Fibroblast of upper back skin (primary cell): ENCODE data around the gene FAM174C.

ENCODE experiments used
- DNase-seq: peaks from one replicate; pipeline ENCODE4 v3.0.0-alpha.2; 2013

Gene FAM174C

DNA sequence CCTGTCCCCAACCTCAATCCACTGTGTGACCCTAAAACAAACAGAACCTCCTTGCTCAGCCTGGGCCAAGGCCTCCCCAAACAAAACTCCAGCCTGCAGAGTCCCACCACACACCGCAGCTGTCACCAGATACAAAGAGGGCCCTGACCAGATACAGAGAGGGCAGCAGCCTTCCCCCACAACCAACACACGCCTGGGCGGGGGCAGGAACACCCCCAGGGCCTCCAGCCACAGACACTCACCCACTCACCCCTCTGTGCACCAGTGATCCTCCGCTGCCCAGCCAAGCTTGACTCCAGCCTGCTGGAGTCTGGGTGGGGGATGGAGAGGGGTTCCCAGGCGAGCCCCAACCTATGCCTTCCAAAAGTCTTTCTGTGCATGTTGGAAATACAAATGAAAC is 12.1 kb upstream of the FAM174C start:
- no peak for DNase-seq

DNA sequence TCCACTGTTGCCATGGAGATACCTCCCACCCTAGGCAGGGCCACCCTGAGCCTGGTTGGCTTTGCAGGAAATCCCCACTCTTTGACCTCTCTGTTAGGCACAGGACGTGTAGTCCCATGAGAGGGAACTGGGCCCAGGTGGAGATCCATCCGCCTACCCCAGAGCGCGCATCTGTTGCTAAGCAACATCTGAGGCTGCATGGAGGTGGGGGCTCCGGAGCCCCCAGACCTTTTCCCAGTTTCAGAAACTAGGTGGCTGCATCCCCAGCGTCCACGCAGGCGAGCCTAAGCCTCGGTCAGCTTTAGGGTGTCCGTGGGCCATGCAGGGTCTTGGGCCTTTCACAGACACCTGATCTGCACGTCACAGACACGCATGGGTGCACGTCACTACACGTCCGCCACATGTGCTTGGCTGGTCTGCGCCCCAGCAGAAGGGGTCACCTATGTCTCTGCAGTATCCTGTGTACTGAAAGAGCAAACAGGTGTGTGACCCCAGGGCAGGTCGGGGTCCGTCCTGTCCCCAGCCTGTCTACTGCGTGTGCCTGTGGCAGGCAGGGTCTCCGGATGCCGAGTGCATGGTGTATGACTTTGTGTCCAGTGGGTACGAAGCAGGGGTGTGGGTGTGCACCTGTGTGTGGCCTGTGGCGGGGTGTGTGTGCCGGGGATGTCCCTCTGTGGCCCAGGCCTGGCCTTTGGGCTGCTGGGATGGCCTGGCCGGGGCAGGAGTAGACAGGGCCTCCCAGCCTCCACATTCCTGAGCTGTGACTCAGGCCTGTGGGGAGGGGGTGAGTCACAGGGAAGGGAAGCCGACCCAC is 10.3 kb upstream of the FAM174C start:
- peak; percentile 88 for DNase-seq

DNA sequence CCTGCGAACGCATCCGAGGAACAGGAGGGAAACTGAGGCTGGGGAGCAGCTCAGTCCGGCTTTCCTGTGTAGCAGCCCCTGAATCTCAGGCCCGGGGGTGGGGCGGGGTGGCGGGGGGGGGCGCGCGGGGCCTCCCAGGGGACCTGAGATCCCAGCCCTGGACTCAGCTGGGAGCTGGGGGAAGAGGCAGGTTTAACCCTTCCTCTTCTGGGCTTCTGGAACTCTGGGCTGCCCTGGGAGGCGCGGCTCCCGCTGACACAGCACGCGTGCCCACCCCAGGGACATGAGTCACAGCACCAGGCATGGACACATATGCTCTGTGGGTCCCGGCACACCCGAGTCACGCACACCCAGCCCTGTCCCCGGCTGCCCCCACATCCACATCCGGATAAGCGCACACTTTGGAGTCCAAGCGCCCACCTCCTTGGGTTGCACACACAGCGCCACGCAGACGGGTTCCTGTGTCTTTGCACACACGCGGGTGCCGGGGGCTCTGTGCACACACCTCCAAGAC is 9.7 kb upstream of the FAM174C start:
- peak; percentile 81 for DNase-seq

DNA sequence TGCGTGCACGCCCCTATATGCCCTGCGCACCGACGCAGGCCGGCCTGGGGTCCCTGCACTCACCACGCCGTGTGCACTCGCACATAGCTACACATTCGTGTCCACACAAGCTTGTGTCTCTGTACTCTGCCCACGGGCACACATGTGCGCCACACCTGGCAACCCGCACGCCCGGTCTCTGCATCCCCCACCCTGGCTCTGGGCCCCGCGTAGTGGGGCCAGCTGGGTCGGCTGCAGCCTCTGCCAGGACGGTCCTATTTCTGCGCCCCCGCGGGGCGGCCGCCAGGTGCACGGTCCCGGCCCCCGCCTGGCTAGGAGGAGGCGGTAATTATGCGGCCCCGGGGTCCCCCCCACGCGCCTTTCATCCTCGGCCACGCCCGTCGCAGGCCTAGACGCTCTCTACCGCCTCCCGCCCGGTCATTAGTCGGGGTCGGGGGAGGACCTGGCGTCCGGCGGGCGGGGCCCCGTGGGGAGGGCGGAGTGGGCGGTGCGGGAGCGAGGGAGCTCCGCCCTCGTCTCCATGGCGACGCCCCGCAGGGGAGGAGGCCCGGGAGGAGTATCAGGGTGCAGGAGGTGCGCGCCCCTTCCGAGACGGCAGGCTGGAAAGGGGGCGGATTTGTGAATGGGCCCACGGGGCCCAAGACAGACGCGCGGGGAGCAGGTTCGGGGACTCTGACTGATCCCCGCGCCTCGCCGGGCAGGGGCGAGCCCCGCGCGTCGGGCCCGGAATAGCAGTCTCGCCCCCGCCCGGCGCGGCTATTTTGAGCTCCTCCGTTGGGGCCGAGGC is 9.0 kb upstream of the FAM174C start:
- peak; percentile 82 for DNase-seq

DNA sequence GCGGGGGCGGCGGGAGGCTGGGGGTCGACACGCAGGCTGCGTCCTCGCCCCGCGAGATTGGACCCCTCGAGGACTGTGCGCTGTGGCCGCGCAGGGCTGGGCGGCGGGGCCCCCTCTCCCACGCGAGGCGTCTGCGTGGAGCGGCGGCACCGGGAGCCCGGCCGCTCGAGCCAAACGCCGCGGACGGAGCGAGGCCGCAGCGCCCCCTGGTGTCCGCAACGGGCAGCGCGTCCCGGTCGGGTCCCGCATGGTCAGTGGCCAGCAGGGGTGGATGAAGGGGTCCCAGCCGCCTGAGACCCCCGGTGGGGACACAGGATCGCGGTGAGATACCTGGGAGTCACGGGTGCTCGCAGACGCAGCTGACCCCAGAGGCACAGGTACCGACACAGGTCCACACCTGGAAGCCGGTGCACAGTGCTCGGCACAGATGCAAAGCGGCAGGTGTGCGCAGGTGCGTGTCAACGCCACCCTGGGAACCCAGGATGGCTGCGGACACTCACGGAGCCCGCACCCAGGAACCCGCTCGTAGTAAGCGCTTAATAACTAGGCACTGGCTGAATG is 8.3 kb upstream of the FAM174C start:
- DNase-seq = no peak

DNA sequence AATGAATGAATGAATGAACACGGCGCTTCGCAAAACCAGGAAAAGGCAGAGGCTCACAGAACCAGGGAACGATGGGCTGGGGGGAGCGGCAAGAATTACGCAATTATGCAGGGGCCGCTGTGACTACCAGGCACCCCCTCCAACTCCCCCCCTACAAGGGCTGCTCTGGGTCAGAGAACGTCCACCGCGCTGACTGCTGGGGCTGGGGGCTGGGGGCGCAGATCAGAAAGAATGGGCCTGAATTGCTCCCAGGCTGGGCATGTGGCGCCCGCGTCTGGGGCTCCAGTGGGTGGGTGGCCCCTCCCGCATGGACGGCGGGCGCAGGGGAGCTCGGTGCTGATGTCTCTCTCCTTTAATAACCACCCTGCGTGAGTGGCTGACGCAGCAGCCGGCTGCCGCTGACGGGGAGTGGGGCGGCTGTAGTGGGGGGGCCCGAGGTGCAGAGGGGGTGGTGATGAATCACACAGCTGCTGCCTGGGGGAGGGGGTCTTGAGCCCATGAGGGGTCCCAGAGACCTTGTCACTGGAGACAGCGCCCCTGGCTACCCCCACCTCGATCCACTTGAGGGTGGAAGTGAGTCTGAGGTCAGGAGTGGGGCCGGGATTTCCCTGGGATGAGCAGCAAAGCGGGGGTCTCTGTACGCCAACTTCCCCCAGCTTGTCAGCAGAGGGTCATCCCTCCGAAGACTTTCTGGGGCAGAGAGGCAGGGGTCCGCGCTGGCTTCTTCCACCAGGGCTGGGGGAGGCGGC is 7.7 kb upstream of the FAM174C start:
- DNase-seq = no peak

DNA sequence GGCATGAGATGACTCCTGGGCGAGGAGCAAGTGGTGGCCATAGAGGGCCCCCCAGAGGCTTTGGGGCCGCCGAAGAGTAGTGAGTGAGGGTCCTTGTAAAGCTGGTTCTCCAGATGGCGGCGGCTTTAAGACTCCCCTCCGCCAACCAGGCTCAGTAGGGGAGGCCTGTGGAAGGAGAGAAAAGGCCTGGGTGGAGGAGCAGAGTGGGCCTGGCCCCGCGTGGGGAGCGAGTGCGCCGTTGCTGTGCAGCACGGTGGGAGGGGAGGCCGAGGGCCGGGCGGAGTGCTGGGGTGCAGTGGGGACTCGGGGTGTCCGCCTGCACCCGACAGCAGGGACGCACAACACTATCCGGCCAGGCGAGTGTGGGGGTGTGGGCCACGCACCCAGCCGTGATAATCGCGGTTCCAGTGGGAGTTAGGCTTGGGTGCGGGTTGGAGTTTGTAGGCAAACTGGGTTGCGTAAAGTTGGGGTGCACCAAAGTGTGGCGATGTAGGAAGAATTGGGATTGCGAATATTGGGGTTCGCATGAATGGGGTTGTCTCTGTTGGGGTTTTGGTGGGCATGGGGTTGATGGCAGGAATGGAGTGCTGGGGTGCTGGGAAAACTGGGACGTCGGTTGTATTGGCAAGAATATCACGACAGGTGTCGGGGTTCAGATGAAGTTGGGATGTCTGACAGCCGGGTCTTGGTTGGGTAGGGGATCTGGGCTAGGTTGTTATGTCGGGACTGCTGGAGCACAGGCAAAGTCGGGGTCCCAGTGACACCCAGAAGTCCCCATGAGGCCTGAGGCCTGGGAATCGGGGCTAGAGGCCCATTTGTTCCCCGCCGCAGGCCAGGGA is 6.9 kb upstream of the FAM174C start:
- DNase-seq = no peak

DNA sequence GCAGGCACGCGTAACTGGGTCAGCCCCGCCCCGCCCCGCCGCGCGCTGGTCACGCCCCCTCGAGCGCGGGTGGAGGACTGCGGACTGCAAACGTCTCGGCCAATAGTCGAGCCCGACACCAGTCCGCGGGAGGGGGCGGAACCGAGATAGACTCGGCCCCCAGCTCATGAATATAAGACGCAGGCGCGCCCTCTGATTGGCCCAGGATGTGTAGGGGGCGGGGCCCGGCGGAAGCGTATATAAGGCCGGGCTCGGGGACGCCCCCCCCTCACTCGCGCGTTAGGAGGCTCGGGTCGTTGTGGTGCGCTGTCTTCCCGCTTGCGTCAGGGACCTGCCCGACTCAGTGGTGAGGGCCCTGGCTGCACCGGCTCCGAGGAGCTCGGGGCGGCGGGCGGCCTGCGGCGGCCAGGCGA is 6.3 kb upstream of the FAM174C start, which contains the start of gene CIRBP:
TSS of gene CIRBP (plus strand) at position 268 of the 413 bp plus-strand sequence. CDS start 1,602 bp downstream, outside the sequence.
- DNase-seq = peak; percentile 99

DNA sequence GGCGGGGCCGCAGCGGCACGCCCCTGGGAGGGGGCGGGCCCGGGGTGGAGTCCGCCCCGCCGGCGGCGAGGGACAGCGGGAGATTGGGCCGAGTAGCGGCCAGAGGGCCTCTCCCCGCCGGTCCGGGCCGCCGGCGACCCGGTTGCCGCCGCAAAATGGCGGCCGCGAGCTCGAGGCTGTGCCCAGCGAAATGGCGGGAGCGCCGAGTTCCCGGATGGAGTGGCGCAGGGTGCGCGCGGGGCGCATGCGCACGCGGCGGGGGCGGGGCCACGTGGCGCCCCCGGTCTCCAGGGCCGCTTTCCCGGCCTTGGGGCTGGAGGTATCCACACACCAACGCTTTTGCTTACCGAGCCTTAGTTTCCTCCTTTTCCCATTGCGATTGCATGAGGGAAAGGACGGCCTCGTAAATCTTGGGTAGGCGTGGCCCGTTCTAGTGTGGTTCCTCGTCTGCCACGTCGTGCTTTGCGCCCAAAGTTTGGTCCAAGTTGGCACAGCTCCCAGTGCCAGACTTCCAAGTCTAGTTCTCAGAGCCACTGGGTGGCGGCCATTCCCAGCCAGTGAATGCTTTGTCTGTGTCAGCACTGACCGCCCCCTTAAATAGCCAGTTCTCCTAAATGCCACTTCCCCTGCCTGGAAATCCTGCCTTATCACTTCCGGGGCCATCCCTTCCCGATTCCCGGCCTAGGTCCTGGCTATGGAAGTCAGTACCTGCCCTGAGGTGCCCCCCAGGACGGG is 5.7 kb upstream of the FAM174C start:
- DNase-seq = peak; percentile 83

DNA sequence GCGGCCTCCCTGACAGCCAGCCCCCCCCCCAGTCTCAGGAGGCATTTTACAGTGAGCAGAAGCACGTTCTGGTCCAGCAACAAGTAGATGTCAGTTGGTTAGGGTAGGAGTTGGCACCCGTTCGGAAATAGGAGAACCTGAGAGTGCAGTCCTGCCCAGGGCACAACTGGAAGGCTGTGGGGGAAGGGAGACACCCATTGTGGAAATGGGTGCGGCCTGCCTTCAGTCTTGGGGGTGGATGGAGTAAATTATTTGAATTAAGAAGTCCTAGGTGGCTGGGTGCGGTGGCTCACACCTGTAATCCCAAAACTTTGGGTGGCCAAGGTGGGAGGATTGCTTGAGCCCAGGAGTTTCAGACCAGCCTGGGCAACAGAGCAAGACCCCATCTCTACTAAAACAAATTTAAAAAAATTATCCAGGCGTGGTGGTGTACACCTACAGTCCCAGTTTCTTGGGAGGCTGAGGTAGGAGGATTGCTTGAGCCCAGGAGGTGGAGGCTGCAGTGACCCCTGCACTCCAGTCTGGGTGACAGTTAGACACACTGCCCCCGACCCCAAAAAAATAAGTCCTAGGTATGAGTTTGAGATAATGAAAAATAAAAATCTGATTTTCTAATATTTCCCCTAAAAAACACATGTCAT is 5.0 kb upstream of the FAM174C start:
- DNase-seq = no peak

DNA sequence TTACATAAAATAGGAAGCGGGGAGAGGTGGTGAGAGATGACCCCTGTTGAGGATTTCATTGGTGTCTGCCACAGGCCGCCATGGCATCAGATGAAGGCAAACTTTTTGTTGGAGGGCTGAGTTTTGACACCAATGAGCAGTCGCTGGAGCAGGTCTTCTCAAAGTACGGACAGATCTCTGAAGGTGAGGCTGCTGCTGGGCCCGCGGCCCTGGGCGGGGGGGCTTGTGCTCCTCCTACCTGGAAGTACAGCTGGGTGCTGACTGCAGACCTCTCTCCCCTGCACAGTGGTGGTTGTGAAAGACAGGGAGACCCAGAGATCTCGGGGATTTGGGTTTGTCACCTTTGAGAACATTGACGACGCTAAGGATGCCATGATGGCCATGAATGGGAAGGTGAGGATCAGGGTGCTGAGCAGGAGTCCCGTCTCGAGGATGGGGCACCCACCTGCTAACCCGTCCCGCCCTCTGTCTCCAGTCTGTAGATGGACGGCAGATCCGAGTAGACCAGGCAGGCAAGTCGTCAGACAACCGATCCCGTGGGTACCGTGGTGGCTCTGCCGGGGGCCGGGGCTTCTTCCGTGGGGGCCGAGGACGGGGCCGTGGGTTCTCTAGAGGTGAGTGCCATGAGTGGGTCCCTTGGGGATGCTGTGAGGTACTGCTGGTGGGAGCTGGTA is 4.3 kb upstream of the FAM174C start:
- DNase-seq = no peak

DNA sequence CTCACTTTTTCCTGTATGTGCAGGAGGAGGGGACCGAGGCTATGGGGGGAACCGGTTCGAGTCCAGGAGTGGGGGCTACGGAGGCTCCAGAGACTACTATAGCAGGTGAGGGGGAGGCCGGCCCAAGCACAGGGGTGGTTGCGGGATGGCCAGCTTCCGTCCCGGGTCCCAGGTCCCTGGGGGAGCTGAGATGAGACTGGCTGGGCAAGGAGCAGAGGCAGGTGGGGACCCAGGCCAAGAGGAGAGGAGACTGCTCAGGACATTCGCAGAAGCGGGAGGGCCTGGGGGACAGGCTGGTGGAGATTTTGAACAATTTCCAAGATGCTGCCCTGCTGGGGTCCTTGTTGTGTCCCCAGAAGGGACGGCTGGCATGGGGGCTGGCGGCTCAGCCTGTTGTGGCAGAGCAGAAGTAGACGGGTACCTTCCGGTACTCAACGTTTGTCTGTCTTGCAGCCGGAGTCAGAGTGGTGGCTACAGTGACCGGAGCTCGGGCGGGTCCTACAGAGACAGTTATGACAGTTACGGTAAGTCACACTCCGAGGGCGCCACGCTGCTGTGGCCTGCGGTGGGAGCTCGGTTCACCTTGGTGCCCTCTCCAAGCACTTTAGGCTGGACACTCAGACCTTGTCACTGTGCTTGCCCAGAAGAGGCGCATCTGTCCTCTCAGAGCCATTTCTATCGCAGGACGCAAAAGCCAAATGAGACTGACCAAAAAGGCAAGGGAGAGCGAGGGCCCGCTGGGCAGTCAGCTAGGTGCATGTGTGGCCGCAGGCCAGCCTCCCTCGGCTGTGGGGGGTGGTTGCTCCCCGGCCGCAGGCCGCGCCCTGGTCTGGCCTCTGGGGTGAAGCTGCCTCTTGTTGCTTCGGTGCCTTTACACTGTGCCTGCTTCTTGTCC is 3.6 kb upstream of the FAM174C start:
- no peak for DNase-seq

DNA sequence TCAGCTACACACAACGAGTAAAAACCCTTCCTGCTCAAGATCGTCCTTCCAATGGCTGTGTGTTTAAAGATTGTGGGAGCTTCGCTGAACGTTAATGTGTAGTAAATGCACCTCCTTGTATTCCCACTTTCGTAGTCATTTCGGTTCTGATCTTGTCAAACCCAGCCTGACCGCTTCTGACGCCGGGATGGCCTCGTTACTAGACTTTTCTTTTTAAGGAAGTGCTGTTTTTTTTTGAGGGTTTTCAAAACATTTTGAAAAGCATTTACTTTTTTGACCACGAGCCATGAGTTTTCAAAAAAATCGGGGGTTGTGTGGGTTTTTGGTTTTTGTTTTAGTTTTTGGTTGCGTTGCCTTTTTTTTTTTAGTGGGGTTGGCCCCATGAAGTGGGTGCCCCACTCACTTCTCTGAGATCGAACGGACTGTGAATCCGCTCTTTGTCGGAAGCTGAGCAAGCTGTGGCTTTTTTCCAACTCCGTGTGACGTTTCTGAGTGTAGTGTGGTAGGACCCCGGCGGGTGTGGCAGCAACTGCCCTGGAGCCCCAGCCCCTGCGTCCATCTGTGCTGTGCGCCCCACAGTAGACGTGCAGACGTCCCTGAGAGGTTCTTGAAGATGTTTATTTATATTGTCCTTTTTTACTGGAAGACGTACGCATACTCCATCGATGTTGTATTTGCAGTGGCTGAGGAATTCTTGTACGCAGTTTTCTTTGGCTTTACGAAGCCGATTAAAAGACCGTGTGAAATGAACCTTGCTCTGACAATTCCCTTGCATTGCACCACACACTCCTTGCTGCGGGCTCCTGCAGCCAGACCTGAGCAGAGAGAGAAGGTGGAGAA is 2.7 kb upstream of the FAM174C start:
- DNase-seq = no peak

DNA sequence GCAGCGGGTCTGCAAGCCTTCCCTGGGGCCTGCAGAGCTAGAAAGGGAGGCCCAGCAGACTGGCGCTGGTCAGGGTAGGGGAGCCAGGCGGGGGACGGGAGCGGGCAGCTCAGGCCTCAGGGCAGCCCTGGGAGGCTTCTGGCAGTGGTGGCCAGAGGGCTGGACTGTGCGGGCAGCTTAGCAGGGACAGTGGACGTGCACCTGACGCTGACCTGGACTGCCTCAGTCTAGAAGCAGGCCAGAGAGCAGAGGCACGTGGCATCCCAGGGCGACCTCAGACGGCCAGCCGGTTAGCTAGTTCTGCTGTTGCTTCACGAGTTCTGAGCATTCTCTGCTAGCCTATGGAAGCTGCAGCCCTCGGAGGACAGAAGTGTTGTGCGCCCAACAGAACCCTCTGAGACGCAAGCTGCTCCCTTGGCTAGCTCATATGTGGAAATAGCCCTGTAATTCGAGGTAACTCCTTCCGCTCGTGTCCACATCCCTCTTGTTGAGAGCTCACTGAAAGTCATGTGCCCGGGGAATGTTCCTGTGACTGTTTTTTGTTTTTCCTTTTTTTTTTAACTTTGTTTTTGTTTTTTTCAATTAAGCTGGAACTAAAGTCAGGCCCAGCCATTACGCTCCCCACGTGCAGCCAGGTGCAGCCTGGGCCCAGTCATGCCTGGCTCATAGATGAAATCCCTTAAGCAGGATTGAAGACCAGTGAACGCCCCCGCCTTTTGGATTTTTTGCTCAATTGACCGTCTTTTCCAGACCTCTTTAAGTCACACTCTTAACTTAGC is 1.9 kb upstream of the FAM174C start:
- no peak for DNase-seq

DNA sequence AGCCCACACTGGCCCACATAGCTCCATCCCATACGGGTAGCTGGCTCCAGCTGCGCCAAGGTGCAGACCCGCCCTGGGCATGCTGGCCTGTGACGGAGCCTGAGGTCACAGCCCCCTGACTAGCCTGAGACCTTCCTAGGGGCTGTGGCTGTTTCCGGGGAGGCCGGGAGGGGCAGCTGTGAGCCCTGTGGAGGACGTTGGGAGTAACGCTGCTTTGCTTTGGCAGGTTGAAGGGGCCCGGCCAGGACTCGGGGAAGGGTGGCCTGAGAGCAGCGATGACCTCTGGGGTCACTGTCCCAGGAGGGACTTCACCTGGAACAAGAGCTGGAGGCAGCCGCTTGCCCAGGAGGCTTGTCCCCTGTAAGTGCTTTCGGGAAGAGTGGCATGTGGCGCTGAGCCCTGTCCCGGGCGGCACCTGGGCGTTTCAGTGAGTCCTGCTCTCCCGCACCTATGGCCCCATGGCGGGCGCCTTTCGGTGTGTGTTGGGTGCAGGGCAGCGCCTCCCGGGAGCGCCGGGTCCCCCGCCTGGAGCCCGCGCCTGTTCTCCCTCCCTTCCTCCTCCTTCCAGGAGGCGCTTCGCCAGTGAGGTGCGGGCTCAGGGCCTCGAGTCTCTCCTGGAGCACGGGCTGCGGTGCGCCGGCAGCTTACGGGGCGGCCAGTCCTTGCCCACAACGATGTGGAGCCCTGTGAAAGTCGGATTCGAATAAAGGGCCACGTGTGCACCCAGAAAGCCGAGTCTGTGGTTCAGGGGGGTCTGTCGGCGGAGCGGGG is 1.1 kb upstream of the FAM174C start:
- no peak for DNase-seq

DNA sequence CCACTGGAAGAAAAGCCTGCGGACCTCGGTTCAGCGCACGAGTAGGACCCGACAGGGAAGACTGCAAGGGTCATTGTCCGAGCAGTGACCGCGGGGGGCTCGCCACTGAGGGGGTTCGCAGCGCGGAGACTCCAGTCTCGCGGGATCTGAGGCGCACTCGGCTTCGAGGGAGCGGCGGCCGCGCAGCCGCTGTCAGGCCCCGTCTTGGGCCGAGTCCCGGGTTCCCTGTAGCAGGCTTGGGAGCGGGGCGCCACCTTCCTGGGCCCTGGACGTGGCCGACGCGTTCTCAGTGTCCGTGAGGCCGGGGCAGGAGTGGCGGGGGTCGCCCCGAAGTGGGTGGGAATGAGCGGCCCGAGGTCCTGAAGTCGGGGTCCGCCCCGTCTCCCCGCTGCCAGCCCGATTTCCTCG is 474 bp upstream of the FAM174C start:
- DNase-seq = no peak
